Stimulated activated CD4-positive, alpha-beta T cell treated with anti-CD3 and anti-CD28 coated beads, Interleukin-4, amount 100 ng/mL, for 24 hours (primary cell): ENCODE measurements around the gene PEA15.

Experiments used
- DNase-seq: peaks from one replicate; pipeline ENCODE4 v3.0.0-alpha.2; 2020

Gene PEA15, protein sequence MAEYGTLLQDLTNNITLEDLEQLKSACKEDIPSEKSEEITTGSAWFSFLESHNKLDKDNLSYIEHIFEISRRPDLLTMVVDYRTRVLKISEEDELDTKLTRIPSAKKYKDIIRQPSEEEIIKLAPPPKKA

DNA sequence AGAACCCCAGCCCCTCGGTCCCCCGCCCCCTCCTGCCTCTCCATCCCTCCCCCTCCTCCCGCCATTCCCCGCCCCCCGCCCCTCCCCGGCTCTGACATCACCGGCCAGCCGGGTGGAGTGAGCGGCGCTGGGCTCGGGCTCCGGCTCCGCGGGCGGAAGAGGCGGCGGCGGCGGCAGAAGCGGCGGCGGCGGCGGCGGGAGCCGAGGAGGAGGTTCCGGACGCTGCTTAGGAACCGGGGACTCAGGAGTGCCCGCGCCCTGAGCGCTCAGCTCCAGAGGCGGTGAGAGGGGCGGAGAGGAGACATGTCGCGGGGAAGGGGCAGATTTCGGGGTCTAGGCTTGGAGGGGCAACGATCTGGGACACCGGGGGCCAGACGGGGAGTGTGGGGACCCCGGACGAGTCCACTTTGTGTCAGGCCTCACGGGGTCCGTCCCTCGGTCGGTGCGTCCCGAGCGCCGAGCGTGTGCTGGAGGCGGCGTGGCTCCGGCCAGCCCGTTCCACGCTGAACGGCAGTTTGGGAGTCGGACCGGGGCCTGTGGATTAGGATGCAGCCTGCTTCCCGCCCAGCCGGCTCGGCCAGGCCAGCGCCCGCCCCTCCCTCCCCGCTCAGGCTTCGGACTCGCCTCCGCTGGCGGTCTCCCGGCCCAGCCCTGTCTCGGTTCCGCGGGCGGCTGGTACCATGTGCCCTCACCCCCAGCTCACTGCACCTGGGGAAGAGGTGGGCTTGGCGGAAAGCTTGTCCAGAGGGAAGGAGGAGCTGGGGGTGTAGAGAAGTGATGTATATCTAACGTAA, at the start of gene PEA15:
PEA15 (plus strand) TSS at position 143 of the 794 bp plus-strand sequence. CDS start 6,161 bp downstream, outside the sequence.
- peak; percentile 70 for DNase-seq

DNA sequence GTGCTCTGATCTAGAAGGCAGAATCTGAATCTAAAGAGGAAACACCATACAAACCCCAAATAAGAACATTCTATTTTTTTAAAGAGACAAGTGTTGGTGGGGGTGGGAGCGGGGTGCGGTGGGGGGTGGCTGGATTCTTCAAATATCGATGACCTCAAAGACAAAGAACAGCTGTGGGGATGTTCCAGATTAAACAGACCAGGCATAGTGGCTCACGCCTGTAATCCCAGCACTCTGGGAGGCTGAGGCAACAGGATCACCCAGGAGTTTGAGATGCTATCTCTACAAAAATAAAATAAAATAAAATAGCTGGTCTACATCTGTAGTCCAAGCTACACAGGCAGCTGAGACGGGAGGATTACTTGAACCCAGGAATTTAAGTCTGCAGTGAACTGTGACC, 48.8 kb upstream of the PEA15 start:
- DNase-seq, result no peak

DNA sequence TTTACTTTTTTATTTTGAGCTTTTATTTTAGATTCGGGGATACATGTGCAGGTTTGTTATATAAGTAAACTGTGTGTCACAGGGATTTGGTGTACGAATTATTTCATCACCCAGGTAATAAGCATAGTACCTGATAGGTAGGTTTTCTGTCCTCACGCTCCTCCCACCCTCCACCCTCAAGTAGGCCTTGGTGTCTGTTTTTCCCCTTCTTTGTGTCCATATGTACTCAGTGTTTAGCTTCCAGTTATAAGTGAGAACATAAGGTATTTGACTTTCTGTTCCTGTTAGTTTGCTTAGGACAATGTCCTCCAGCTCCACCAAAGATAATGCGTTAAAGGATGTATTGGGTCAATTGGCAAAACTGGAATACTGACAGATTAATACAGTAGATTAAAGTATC, 48.0 kb upstream of the PEA15 start:
- no peak for DNase-seq

GRCh38 chr1:160158031-160158430, 47.2 kb upstream of the PEA15 start:
- no peak for DNase-seq

DNA sequence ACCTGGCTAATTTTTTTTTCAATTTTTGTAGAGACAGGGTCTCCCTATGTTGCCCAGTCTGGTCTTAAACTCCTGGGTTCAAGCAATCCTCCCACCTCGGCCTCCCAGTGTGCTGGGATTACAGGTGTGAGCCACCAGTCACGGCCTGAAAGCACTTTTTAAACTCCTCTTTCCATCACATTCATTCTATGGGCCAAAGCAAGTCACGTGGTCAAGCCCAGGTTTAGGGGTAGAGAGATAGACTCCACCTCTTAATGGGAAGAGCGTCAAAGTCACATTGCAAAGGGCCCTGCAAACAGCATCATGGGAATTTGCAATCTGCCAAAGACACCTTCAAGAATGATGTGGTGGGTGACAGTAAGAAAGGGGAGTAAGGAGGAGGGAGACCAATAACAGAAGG, 46.6 kb upstream of the PEA15 start:
- no peak for DNase-seq

DNA sequence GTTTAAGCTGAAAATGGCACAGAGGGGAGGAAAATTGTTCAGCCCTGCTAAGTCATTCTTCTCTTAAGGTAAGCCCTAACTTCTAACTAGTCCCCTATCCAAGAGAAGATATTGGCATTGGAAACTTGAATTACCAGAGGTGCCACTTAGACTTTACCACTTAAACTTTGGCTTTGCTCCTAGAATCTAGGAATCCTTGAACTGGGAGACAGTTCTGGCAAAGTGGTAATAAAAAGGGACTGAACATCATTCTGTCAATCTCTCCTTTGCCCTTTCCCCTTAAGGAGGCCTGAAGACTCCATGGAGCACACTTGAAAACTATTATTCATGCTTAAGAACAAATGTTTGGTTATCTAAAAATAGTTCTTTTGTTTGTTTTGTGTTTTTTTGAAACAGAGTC, 45.3 kb upstream of the PEA15 start:
- DNase-seq, result no peak

- DNase-seq, result no peak
Observed at GRCh38 chr1:160161965-160162705, 43.0 kb upstream of the PEA15 start.

DNA sequence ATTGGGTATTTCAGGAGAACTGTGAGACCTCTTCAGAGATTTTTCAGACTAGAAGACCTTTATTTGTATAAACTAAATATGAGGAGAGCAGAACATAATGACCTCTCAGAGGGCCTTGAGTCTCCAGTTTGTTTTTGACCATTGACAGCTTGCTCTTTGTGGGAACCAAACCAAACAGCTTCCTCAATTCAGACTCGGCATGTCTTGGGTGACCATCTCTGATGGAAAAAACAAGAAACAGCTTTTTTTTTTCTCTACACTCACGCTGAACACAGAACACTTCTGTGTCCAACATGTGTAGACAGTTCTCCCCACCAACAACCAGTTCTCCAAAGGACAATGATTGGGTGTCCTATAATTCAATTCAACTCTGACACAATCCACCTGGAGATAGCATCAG, 42.3 kb upstream of the PEA15 start:
- no peak for DNase-seq

DNA sequence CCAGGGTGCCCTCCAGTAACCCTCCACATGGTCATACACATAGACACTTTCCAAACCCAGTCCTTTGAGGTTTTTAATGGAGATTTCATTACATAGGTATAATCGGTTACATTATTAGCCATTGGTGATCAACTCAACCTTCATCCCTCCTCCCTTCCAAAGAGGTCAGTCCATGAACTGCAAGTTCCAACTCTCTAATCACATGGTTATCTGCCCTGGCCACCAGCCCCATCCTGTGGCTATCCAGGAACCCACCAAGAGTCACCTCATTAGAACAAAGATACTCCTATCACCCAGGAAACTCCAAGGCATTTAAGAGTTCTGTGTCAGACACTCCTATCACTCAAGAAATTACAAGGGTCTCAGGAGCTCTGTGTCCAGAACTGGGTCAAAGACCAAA, 41.6 kb upstream of the PEA15 start:
- DNase-seq, result no peak

GRCh38 chr1:160164121-160164520, 41.1 kb upstream of the PEA15 start:
- DNase-seq, result no peak

DNA sequence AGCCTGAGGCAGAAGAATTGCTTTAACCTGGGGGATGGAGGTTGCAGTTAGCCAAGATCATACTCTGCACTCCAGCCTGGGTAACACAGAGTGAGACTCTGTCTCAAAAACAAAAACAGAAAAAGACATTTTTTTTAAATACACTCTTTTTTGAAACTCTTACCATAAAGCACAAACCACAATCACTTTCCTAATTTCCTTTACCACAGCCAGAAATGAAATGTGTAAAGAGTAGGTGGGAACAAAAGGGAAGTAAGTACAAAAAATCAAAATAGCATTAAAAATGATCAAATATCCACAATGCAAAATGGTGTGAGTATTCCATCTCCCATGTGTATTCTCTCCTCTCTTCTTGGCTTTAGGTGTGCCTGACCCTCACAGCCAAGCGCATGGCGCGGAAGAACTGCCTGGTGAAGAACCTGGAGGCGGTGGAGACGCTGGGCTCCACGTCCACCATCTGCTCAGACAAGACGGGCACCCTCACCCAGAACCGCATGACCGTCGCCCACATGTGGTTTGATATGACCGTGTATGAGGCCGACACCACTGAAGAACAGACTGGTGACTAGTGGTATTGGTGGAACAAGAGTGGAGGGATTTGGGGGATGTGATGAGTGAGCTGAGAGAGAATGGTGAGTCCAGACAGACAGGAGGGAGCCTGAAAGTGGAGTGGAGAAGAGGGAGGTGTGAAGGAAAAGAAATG, 38.9 kb upstream of the PEA15 start:
- DNase-seq, result no peak

DNA sequence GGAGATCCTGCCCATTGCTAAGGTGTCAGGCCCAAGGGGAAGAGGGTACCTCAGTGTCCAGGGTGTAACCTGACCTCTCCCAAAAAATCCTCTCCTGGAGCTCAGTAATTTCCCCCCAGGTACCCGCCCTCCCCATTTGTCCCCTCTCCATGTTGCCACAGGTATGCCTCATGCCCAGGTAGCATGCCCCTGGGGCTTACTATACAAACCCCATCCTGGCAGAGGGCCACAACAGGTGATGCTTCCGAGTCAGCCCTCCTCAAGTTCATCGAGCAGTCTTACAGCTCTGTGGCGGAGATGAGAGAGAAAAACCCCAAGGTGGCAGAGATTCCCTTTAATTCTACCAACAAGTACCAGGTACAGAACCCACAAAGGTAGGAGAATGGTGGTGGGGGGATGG, 38.1 kb upstream of the PEA15 start:
- no peak for DNase-seq

- DNase-seq, result no peak
Observed at GRCh38 chr1:160167580-160167979, 37.6 kb upstream of the PEA15 start.

- no peak for DNase-seq
Observed at GRCh38 chr1:160168016-160168415, 37.2 kb upstream of the PEA15 start.

DNA sequence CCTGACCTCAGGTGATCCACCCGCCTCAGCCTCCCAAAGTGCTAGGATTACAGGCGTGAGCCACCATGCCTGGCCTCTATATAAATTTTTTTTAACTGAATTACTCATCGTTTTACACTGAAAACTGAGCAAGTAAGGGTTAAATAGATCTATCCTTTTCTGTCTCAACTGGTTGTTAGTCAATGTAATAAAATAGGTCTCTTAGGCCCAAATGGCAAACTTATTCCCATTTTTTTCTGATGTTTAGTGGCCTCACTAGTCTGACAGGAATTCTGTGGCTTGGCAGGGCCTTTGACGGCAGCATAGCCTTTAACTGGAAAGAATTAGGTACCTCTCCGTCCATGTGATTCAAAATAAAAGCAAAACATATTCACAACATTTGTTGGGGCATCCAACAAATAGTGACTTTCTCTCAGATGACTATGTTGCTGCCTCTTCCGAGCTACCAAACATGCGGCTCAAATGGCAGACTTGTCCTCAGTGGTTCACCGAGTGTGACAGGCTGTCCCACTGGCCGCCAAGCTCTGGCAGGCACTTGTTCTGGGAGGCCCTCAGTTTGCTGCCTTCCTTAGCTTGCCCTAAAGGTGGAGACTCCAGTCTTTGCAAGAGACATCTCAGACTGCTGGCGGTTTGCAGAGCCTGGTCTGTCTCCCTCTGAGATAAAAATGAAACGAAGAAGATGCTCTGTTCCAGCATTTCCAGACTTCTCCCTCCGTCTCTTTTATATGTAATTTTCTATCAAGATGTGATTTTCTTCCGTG, 36.4 kb upstream of the PEA15 start:
- no peak for DNase-seq

GRCh38 chr1:160169553-160170399, 35.4 kb upstream of the PEA15 start:
- DNase-seq, result peak; percentile 12

- no peak for DNase-seq
Observed at GRCh38 chr1:160171354-160171753, 33.8 kb upstream of the PEA15 start.

GRCh38 chr1:160171980-160172379, 33.2 kb upstream of the PEA15 start:
- DNase-seq, result no peak

- no peak for DNase-seq
Observed at GRCh38 chr1:160177231-160177630, 28.0 kb upstream of the PEA15 start.

- no peak for DNase-seq
Observed at GRCh38 chr1:160177667-160178066, 27.5 kb upstream of the PEA15 start.

DNA sequence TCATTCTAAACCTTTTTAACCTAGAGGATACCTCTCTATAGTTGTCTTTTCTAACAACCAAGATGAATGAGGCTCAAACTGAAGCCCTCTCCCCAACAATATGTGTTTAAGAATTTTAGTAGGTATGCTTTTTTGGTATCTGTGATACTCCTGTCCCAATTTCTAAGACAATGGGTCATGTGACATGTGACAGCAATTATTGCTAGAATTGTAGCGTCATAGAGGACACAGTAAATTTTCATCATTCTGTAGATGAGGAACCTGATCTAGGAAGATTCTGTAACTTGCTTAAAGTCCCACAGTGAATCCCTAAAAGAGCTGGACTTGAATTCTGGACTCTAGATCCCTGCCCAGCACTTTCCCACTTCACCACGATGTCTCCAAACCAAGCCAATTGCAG, 26.5 kb upstream of the PEA15 start:
- DNase-seq, result no peak

GRCh38 chr1:160179336-160179735, 25.8 kb upstream of the PEA15 start:
- no peak for DNase-seq
